ENCODE results near the gene ODAD3.
"Not testable (repeated sequence)": the region's sequence is repeated elsewhere in the genome, so short reads cannot be mapped to it uniquely, and the experiment has no call there.

ODAD3 gene

GRCh38 chr19:11418549-11419506, 16.1 kb downstream of the ODAD3 start, which contains the start of gene RGL3:
TSS of gene RGL3 (minus strand) at chr19:11419314. CDS start at chr19:11419278, 36 bp downstream.
- no peak within 1 kb of the TSS for H3K4me3 ChIP-seq (ENCODE audit: low read depth, low read length)

GRCh38 chr19:11418094-11418548, 16.8 kb downstream of the ODAD3 start:
- no peak for TF ChIP-seq CTCF (IDR thresholded peaks at IDR 0.05; ENCODE audit: borderline replicate concordance, insufficient read depth, low read depth, low read length)
- H3K4me3 ChIP-seq (ENCODE audit: low read depth, low read length): no peak overlapping the region

More at GRCh38 chr19:11418549-11419506, 16.1 kb downstream of the ODAD3 start, which contains the start of gene RGL3:
- TF ChIP-seq CTCF (IDR thresholded peaks at IDR 0.05; ENCODE audit: borderline replicate concordance, insufficient read depth, low read depth, low read length): no peak

GRCh38 chr19:11416346-11417052, 18.4 kb downstream of the ODAD3 start:
- H3K4me3 ChIP-seq (ENCODE audit: low read depth, low read length): no peak overlapping the region
- TF ChIP-seq CTCF (IDR thresholded peaks at IDR 0.05; ENCODE audit: borderline replicate concordance, insufficient read depth, low read depth, low read length): no peak

GRCh38 chr19:11414544-11414943, 20.4 kb downstream of the ODAD3 start:
- TF ChIP-seq CTCF (IDR thresholded peaks at IDR 0.05; ENCODE audit: borderline replicate concordance, insufficient read depth, low read depth, low read length): no peak
- H3K4me3 ChIP-seq (ENCODE audit: low read depth, low read length): no peak overlapping the region

GRCh38 chr19:11410682-11411081, 24.2 kb downstream of the ODAD3 start:
- H3K4me3 ChIP-seq (ENCODE audit: low read depth, low read length): no peak overlapping the region
- no peak for TF ChIP-seq CTCF (IDR thresholded peaks at IDR 0.05; ENCODE audit: borderline replicate concordance, insufficient read depth, low read depth, low read length)

- H3K4me3 ChIP-seq (ENCODE audit: low read depth, low read length): no peak overlapping the region
- no peak for TF ChIP-seq CTCF (IDR thresholded peaks at IDR 0.05; ENCODE audit: borderline replicate concordance, insufficient read depth, low read depth, low read length)
Measured at GRCh38 chr19:11408591-11408990, 26.3 kb downstream of the ODAD3 start.

GRCh38 chr19:11406703-11407236, 28.2 kb downstream of the ODAD3 start:
- not testable (repeated sequence) for H3K4me3 ChIP-seq (ENCODE audit: low read depth, low read length)
